NCI-H2227 (cell line): ENCODE measurements around the gene WNT5A.

Source experiments
- DNase-seq: peaks from one replicate; lab custom pipeline; 2025; ENCODE audit not compliant: unreplicated experiment; lab: John Stamatoyannopoulos, UW

WNT5A gene

GRCh38 chr3:55486857-55487380, at the start of gene WNT5A:
WNT5A (minus strand) TSS chr3:55487306; CDS start chr3:55486985, 321 bp downstream.
- DNase-seq: peak; percentile 54

- DNase-seq: no peak
Measured at GRCh38 chr3:55534876-55535275, 47.8 kb upstream of the WNT5A start.

- no peak for DNase-seq
Measured at GRCh38 chr3:55532806-55533205, 45.7 kb upstream of the WNT5A start.

GRCh38 chr3:55531321-55531720, 44.2 kb upstream of the WNT5A start:
- no peak for DNase-seq

GRCh38 chr3:55527361-55527760, 40.3 kb upstream of the WNT5A start:
- DNase-seq: no peak

- DNase-seq: no peak
Measured at GRCh38 chr3:55526332-55527030, 39.4 kb upstream of the WNT5A start.

- no peak for DNase-seq
Measured at GRCh38 chr3:55525436-55525835, 38.3 kb upstream of the WNT5A start.

- DNase-seq: no peak
Measured at GRCh38 chr3:55524565-55525244, 37.6 kb upstream of the WNT5A start.

- DNase-seq: no peak
Measured at GRCh38 chr3:55523471-55523870, 36.4 kb upstream of the WNT5A start.

- no peak for DNase-seq
Measured at GRCh38 chr3:55521738-55522421, 34.8 kb upstream of the WNT5A start.

- DNase-seq: peak; percentile 60
Measured at GRCh38 chr3:55521064-55521737, 34.1 kb upstream of the WNT5A start.

- DNase-seq: no peak
Measured at GRCh38 chr3:55519019-55519418, 31.9 kb upstream of the WNT5A start.

GRCh38 chr3:55518451-55518850, 31.3 kb upstream of the WNT5A start:
- DNase-seq: no peak

- DNase-seq: peak; percentile 23
Measured at GRCh38 chr3:55516392-55517030, 29.4 kb upstream of the WNT5A start.

- DNase-seq: peak; percentile 61
Measured at GRCh38 chr3:55515550-55516246, 28.6 kb upstream of the WNT5A start.

GRCh38 chr3:55514962-55515361, 27.9 kb upstream of the WNT5A start:
- no peak for DNase-seq

GRCh38 chr3:55512571-55513343, 25.7 kb upstream of the WNT5A start:
- DNase-seq: no peak

GRCh38 chr3:55511895-55512570, 24.9 kb upstream of the WNT5A start:
- no peak for DNase-seq

GRCh38 chr3:55508335-55508734, 21.2 kb upstream of the WNT5A start:
- DNase-seq: no peak
